Measurements from ENCODE around the gene CALML5. TPM values are rescaled to one million over a fixed set of nuclear protein-coding genes. Genes with fewer than 3 reads are reported as not detected.

CALML5 gene
- total RNA-seq, 1 experiment from 2014 or later, result not detected

- DNase-seq (ENCODE audit: low spot score), result no peak
Observed at GRCh38 chr10:5515948-5516761, 16.8 kb upstream of the CALML5 start.

DNA sequence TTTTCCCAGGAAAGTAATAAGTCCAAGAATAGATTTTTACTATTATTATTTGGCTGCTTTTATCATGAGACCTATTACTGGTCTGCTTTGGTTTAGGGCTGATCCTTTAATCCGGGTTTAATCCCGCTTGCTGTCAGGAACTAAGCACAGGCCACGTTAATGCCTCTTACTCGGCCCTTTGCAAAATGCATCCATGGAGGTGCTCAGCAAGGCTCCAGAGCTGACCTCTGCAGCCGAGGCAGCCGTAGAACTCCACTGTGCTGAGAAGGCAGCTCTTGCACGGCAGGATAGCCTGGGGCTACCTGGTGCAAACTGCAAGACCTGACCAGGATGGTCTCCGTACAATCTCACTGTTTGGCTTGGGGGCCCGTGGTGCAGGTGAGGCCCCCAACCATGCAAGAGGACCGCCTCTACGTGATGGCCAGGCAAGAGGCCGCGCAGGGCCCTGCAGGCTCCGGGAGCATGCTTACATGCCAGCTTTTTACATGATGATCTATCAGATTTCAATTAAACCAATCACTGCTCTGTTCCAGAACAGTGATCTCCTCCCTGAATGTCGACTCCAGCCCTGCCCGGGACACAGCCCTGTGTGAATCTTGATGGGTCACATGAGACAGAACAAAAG, 15.0 kb upstream of the CALML5 start:
- DNase-seq (ENCODE audit: low spot score), result no peak

DNA sequence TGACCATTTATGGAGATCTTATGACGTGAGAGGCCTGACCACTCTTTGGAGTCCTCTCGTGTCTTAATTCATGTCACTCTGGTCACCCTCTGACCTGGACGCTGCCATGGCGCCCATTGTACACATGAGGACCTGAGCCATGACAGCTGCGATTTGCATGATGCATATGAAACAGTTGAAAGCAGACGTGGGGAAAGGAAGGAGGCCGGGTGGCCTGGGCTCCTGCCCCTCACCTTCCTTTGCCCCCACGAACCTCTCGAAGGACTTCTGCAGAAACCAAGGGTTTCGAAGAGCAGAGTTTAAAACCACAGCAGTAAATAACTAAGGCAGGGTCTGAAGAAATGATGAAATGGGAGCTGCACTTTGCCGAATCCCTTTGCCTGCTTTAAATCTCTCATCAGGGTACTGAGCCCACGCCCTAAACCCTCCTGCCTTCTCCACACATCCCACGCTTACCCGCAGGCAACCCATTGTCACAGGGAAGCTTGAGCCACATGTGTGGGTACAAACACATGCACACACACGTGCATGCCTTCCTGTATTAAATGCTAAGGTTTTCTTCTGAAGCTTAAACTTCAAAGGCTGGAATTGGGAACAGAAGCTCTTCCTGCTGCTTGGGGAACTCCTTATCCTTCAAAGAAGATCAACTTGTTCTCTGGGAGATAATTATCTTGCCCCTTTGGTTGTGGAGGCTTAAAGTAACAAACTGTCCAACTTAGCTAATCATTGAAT, 13.7 kb upstream of the CALML5 start:
- DNase-seq (ENCODE audit: low spot score), result no peak

DNA sequence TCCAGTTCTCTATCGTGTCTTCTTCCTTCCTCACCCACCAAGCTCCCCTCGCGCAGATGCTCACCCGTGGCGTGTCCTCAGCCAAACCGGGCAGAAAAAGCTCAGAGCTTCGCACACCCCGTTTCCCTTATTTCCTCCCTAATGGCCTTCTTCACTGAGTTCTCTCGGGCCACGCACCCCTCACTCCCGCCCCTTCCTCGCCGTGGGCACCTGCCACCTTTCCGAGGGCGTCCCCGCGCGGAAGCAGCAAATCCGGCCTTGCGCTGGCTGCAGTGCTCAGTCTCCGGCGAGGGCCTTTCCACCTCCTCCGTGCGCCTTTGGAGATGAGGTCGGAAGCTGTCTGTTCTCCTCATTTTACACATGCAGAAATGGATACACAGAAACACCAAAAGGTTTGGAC, 13.0 kb upstream of the CALML5 start:
- DNase-seq (ENCODE audit: low spot score), result no peak

DNA sequence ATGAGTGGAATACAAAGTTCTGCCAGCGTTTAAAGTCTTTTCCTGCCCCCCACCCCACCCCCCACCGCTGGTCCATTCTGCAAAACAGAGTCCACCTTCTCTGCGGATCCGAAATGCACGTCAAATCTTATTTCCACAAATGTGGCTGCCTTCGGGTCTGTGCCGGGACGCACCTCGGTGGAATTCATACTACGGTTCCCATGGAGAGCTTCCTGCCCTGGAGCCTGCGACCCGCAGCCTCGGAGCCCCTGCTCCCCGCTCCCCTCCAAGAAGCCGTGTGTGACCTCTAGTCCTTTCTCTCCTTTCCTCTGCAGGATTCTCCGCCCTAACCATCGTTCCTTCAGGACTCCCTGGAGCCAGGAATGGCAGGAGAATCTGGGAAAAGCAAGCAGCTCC, 12.5 kb upstream of the CALML5 start:
- DNase-seq (ENCODE audit: low spot score), result no peak

- DNase-seq (ENCODE audit: low spot score), result no peak
Observed at GRCh38 chr10:5511231-5511884, 12.0 kb upstream of the CALML5 start.

DNA sequence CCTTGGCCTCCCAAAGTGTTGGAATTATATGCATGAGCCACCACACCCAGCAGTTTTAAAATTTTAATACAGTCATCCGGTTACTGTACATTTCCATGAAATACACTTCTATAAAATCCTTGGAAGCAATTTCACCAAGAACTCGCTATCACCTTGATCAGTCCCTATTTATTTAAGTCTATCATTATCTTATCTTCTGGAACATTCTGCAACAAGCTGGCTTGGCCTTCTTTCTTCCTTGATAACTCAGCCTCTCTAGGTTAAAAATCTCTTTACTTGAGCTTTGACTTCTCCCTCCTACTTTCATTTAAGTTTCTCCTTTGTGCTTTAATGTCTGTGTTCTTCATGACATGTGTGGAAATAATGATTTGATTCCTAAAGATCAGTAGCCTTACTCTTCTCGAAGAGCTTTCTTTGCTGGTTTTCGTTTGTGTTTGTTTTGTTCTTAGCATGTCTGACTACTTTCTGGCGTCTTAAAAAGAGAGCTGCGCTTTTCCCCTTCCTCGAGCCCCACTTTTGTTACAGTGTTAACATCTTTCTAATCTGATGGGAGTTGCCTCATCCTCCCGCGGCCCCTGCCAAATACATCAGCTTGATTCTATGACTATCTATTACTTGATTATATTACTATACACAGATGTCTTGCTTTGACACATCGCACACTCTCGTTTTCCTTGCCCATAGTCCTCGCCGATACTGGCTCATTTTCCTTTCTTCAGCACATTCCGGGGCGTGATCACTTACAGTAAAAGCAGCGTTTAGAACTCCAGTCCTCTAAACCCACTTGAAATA, 11.1 kb upstream of the CALML5 start:
- DNase-seq (ENCODE audit: low spot score), result no peak

GRCh38 chr10:5509691-5510090, 10.3 kb upstream of the CALML5 start:
- no peak for DNase-seq (ENCODE audit: low spot score)

GRCh38 chr10:5509236-5509635, 9.9 kb upstream of the CALML5 start:
- no peak for DNase-seq (ENCODE audit: low spot score)

DNA sequence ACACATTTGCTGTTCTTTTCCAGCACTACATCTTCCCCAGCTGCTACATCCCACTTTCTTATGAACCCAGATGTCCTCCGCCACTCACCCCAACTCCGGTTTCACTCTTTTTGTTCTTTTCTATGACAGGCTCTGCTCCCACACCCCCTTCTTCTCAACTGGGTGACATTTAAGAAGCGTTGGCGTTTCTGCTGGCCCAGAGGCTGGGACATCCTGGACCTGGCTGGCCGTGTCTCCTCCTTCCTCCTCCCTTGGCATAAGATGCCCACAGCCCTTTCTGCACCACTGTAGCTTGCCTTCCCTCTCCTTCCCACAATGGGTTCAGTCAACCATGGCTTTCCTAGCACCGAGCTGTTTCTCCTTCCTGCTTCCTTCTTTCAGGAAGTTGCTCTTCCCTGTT, 9.4 kb upstream of the CALML5 start:
- DNase-seq (ENCODE audit: low spot score), result no peak

DNA sequence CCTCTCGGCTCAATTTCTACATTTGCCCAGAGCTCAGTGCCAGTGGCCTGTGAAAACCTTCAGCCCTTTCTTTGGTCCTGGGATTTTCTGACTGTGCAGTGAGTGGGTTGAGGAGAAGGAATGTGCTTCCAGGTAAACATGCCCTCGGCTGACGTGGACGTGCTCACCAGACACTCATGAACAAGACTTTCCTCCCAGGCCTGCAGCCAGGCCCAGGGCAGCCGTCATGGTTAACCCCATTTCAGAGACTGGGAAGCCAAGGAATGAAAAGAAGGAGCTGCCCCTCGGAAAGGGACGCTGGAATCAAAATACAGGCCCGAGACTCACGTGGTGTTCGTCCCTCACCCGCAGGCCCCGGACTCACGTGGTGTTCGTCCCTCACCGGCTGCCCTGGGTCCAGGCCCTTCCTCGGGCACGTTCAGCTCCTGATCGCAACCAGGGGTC, 8.8 kb upstream of the CALML5 start:
- no peak for DNase-seq (ENCODE audit: low spot score)

DNA sequence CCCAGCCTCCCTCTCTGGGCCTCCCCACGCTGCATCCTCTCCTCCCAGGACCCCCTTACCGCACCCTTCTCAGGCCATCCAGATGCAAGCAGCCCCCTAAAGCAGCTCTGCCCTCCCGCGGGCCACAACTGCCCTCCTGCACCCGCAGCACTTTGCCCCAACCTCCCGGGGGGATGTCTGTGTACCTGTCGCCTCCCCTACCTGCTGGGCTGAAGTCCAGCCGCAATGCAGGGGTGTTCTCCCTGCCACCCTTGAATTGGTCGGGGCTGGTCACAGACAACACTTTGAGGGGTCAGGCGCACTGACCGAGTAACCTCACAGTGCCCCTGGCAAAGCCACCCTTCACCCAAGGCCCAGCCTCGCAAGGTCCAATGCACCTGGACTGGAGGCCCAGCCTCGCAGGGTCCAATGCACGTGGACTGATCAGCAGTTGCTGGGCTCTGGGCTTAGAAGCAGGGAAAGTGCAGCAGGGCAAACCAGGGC, 8.3 kb upstream of the CALML5 start:
- DNase-seq (ENCODE audit: low spot score), result no peak

- DNase-seq (ENCODE audit: low spot score), result no peak
Observed at GRCh38 chr10:5506751-5507648, 7.6 kb upstream of the CALML5 start.

GRCh38 chr10:5506246-5506645, 6.9 kb upstream of the CALML5 start:
- DNase-seq (ENCODE audit: low spot score), result no peak

DNA sequence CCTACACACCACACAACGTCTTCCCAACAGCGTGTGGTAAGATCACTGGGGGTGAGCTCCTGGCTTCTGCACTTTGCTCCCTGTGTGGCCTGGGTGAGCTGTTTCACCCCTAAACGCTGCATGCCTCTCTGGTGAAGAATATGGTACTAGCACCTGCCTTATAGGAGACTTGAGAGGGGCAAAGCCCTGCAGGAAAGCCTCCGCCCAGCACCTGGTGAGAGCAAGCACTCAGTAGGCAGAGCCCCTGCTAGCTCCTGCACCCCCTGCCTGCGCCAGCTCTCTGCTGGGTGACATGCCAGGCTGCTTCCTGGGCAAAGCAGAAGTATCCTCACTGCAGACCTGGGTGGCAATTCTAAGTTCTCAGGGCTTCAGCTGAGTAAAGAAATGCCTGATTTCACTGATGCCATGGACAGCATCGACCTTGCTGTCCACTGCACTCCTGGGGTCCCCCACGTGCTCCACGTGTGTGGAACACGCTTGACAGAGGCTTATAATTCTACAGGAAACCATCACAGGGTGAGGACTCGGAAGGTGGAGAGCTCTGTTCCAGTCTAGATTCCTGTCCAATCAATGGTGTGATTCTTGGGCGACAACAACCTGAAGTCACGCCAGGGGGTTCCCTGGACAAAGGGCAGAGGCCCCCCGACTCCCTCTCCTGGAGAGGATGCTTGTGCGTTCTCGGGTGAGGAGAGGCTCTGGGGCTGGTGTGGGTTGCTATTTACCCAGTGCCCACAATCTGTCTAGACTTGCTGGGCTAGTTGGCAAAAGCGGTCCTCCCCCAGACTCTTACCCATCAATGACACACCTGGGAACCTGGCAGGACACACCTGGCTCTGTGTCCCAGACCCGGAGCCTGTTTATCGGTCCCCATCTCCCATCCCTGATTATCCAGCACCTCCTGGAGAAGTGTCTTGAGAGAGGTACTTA, 5.0 kb upstream of the CALML5 start:
- no peak for DNase-seq (ENCODE audit: low spot score)

- no peak for DNase-seq (ENCODE audit: low spot score)
Observed at GRCh38 chr10:5503477-5503835, 4.1 kb upstream of the CALML5 start.

- DNase-seq (ENCODE audit: low spot score), result no peak
Observed at GRCh38 chr10:5502571-5503476, 3.5 kb upstream of the CALML5 start.

GRCh38 chr10:5502061-5502521, 2.7 kb upstream of the CALML5 start:
- no peak for DNase-seq (ENCODE audit: low spot score)
